Measurements from ENCODE around the gene KRT74. TPM values are rescaled to one million over a fixed set of nuclear protein-coding genes. Genes with fewer than 3 reads are reported as not detected.

Gene KRT74
- total RNA-seq, 2 experiments from 2014 or later, result not detected

DNA sequence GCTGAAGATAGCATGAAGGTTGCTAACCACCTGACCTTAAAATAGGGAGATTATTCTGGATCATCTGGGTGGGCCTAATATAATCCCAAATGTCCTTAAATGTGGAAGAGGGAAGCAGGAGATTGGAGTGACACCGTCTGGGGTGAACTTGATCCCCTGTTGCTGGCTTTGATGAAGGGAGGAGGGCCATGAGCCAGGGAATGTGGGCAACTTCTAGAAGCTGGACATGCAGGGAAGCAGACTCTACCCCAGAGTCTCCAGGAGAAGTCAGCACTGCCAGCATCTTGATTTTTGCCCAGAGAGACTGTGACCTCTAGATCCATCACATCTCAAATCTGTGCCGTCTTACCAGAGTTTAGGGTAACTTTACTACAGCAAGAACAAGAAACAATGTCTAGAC lies 44.2 kb downstream of the KRT74 start:
- DNase-seq, result no peak
- H3K9me3 Mint-ChIP-seq, result no peaks in the 10 kb centered on the region
- H3K36me3 Mint-ChIP-seq, result no peaks in the 10 kb centered on the region
- H3K4me3 Mint-ChIP-seq, result no peak overlapping the region
- H3K27ac Mint-ChIP-seq, result no peak overlapping the region
- H3K4me1 Mint-ChIP-seq, result peaks cover 6% of the 10 kb centered on the region
- no peaks in the 10 kb centered on the region for H3K27me3 Mint-ChIP-seq

GRCh38 chr12:52528641-52529143 lies 45.0 kb downstream of the KRT74 start:
- no peak overlapping the region for H3K4me3 Mint-ChIP-seq
- DNase-seq, result no peak
- H3K9me3 Mint-ChIP-seq, result no peaks in the 10 kb centered on the region
- no peak overlapping the region for H3K27ac Mint-ChIP-seq
- no peaks in the 10 kb centered on the region for H3K36me3 Mint-ChIP-seq
- peaks cover 1% of the 10 kb centered on the region for H3K27me3 Mint-ChIP-seq
- H3K4me1 Mint-ChIP-seq, result peaks cover 6% of the 10 kb centered on the region

- no peak overlapping the region for H3K27ac Mint-ChIP-seq
- no peaks in the 10 kb centered on the region for H3K36me3 Mint-ChIP-seq
- peaks cover 6% of the 10 kb centered on the region for H3K4me1 Mint-ChIP-seq
- peaks cover 4% of the 10 kb centered on the region for H3K27me3 Mint-ChIP-seq
- no peak for DNase-seq
- no peak overlapping the region for H3K4me3 Mint-ChIP-seq
- no peaks in the 10 kb centered on the region for H3K9me3 Mint-ChIP-seq
Measured at GRCh38 chr12:52527121-52527800, 46.4 kb downstream of the KRT74 start.

- no peak overlapping the region for H3K4me3 Mint-ChIP-seq
- H3K36me3 Mint-ChIP-seq, result no peaks in the 10 kb centered on the region
- H3K9me3 Mint-ChIP-seq, result no peaks in the 10 kb centered on the region
- peaks cover 6% of the 10 kb centered on the region for H3K4me1 Mint-ChIP-seq
- H3K27ac Mint-ChIP-seq, result no peak overlapping the region
- peaks cover 4% of the 10 kb centered on the region for H3K27me3 Mint-ChIP-seq
- no peak for DNase-seq
Measured at GRCh38 chr12:52526511-52526951, 47.1 kb downstream of the KRT74 start.

DNA sequence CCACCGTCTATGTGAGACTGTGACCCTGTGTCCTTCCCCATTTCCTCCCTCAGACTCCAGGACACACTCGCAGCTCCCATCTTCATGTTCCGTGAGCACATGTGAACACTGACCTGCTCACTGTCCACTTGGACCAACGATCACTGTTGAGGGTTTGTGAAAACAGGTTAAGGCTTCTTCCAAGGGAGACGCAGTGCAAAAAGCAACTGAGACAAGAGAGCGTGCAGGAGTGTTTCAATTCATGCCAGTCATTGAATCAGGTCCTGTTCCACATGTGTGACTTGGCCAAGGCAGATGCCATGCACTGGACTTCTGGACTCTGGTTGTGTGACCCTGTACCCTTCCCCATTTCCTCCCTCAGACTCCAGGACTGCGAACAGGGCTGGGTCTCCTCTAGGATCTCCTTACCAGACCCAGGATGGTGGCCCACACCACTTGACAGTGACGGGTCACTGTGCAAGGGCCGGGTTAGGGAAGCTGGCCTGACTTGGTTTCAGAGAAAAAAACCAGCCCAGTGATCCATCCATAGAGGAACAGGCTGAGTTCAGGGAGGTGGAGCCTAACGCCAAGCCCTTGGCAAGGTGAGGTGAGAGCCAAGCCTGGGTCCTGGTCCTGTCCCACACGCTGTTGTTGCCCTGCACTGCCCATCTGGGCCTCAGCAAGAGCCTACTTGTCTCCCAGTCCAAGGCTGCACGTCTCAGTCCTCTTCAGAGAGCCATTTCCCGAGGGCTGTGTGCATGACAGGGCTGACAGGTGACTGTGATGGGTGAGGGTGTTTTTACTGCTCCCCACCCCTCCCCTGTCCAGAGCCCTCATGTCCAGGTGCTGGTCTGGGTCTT lies 47.8 kb downstream of the KRT74 start:
- Mint-ChIP-seq H3K36me3 (no peaks in the 10 kb centered on the region), H3K27ac (no peak overlapping the region), H3K4me1 (peaks cover 6% of the 10 kb centered on the region), H3K27me3 (peaks cover 4% of the 10 kb centered on the region), H3K4me3 (no peak overlapping the region), H3K9me3 (no peaks in the 10 kb centered on the region)
- no peak for DNase-seq

DNA sequence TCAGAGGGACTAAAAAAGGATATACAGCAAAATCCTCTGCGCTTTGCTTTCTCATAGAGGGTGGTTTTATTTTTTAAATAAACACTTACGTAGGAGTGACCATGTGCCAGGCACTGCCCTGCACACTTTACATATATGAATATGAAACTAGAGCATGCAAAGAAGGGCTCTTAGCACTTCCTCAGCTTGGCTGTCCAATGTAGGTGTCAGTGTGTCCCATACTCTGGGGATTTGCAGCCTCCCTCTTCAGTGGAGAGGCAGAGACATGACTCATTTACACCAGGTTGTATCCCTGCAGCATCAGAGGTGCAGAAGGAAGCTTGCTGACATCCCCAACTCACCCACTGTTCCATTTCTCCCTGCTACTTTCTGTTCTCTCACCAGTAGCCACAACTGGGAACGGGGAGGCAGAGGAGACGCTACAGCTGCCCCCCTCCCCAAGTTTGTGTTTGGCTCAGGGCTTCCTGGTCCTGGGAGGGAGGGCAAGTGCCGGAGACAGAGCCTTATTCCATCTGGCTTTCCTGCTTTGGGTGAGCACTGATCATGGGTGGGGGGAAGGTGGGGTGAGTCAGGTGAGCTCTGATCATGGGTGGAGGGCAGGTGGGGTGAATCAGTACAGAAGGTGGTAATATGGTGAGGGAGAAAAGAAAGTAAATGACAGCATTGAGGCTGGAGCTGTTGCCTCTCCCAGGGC lies 48.6 kb downstream of the KRT74 start:
- H3K27ac Mint-ChIP-seq, result no peak overlapping the region
- no peaks in the 10 kb centered on the region for H3K36me3 Mint-ChIP-seq
- no peak for DNase-seq
- no peaks in the 10 kb centered on the region for H3K9me3 Mint-ChIP-seq
- H3K27me3 Mint-ChIP-seq, result peaks cover 4% of the 10 kb centered on the region
- peaks cover 6% of the 10 kb centered on the region for H3K4me1 Mint-ChIP-seq
- no peak overlapping the region for H3K4me3 Mint-ChIP-seq

- Mint-ChIP-seq H3K4me3 (no peak overlapping the region), H3K36me3 (no peaks in the 10 kb centered on the region), H3K4me1 (peaks cover 6% of the 10 kb centered on the region), H3K9me3 (no peaks in the 10 kb centered on the region), H3K27ac (no peak overlapping the region), H3K27me3 (peaks cover 4% of the 10 kb centered on the region)
- DNase-seq, result no peak
Measured at GRCh38 chr12:52524241-52524897, 49.3 kb downstream of the KRT74 start.

DNA sequence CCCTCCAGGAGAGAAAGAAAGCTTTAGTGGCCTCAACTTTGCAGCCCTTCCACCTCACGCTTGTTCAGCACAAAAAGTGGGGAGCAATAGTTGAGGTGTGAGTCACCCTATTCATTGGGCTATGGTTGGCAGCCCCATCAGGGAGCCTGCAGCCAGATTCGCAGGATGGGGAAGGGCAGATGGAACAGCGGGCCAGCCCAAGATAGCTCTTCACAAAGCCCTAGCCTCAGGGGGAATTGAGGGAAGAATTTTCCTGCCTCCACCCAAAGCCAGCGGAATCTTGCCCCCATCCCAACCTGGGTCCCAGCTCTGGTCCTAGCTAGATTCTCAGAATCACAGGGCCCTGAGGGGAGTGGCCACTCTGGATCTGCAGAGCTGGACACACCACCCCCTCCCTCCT lies 49.8 kb downstream of the KRT74 start:
- DNase-seq, result no peak
- no peaks in the 10 kb centered on the region for H3K9me3 Mint-ChIP-seq
- H3K4me3 Mint-ChIP-seq, result no peak overlapping the region
- peaks cover 4% of the 10 kb centered on the region for H3K27me3 Mint-ChIP-seq
- no peak overlapping the region for H3K27ac Mint-ChIP-seq
- H3K36me3 Mint-ChIP-seq, result no peaks in the 10 kb centered on the region
- H3K4me1 Mint-ChIP-seq, result peaks cover 6% of the 10 kb centered on the region

GRCh38 chr12:52522346-52523011 lies 51.2 kb downstream of the KRT74 start:
- Mint-ChIP-seq H3K4me3 (no peak overlapping the region), H3K27me3 (peaks cover 4% of the 10 kb centered on the region), H3K9me3 (no peaks in the 10 kb centered on the region), H3K4me1 (peaks cover 6% of the 10 kb centered on the region), H3K36me3 (no peaks in the 10 kb centered on the region), H3K27ac (no peak overlapping the region)
- DNase-seq, result no peak

- no peak for DNase-seq
- no peak overlapping the region for H3K4me3 Mint-ChIP-seq
- H3K27ac Mint-ChIP-seq, result no peak overlapping the region
- H3K36me3 Mint-ChIP-seq, result no peaks in the 10 kb centered on the region
- peaks cover 3% of the 10 kb centered on the region for H3K4me1 Mint-ChIP-seq
- no peaks in the 10 kb centered on the region for H3K9me3 Mint-ChIP-seq
- H3K27me3 Mint-ChIP-seq, result peaks cover 4% of the 10 kb centered on the region
Measured at GRCh38 chr12:52521568-52522266, 51.9 kb downstream of the KRT74 start.

DNA sequence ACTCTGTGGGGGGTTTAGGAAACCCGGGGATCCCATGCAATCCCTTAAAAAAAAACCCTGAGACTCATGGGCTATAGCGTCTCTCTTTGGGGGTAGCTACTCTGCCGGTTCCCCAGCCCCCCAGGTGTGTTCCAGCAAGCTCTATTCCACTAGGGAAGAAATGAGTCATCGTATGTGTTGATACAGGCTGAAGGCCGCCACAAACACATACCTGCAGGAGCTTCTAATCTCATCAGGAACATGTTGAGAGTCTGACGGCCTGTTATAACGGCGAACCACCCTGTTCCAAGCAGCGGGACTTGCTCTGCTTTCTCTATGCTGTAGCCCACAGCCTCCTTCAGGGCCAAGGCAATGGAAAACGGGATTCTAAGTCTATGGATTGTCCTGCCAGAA lies 52.5 kb downstream of the KRT74 start:
- Mint-ChIP-seq H3K4me3 (no peak overlapping the region), H3K27ac (no peak overlapping the region), H3K9me3 (no peaks in the 10 kb centered on the region), H3K36me3 (no peaks in the 10 kb centered on the region), H3K4me1 (no peaks in the 10 kb centered on the region), H3K27me3 (peaks cover 4% of the 10 kb centered on the region)
- DNase-seq, result no peak

DNA sequence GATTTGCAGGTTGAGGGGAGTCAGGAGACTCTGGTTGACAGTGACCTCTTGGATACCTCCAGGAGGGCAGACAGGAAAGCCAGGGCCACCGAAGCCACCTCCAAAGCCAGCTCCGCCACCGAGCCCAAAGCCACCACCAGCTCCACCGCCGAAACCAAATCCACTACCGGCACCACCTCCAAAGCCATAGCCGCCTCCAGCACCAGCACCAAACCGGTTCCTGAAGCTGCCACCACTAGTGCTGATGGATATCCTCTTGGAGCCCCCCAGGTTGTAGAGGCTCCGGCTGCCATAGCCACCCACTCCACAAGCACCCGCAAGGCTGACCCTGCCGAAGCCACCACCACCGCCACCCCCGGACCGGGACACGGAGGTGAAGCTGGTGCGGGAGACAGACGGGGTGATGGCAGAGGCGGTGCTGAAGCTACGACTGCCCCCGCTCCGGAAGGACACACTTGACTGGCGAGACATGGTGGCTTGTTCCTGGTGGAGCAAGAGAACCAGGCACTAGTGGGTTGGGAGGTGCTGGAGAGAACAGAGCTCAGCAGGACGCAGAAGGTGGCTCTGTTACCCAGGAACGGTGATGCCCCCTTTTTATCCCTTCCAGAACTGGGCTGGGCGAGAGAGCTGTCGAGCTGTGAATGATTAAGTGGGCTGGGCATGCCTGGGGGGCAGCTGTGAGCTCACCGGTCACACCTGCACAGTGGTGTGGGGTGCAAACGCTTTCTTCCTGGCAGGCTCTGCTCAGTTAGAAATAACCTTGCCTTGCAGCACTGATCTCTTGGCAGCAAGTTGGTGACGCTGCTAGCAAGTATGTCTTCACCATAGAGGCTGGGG lies 53.6 kb downstream of the KRT74 start, which contains the start of gene KRT5:
Gene KRT5 (minus strand): TSS at position 569 of the 837 bp plus-strand sequence. CDS start 98 bp downstream, at position 471.
- Mint-ChIP-seq H3K4me3 (no peak within 1 kb of the TSS), H3K36me3 (no peaks in the 10 kb centered on the region), H3K4me1 (no peaks in the 10 kb centered on the region), H3K27me3 (peaks cover 4% of the 10 kb centered on the region), H3K27ac (no peak within 1 kb of the TSS), H3K9me3 (no peaks in the 10 kb centered on the region)
- no peak for DNase-seq

DNA sequence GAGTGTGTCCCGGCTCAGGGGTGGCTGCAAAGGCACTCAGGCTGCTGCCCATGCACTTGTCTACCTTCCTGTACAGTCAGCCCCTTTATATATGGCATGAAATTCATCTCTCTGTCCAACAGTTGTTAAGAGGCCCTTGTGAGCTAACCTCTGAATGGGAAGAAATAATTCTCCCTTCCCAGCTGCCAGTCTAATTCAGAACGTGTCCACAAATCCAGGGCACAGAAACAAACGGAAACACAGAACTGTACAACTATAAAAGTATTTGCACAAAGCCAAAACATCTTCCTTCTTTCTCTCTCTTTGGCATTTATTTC lies 54.3 kb downstream of the KRT74 start:
- peaks cover 4% of the 10 kb centered on the region for H3K27me3 Mint-ChIP-seq

More for the DNA sequence above, 54.3 kb downstream of the KRT74 start:
- Mint-ChIP-seq H3K27ac (no peak overlapping the region), H3K9me3 (no peaks in the 10 kb centered on the region), H3K4me1 (no peaks in the 10 kb centered on the region), H3K4me3 (no peak overlapping the region), H3K36me3 (no peaks in the 10 kb centered on the region)
- DNase-seq, result no peak

Data from activated naive CD8-positive, alpha-beta T cell treated with anti-CD3 and anti-CD28 coated beads for 36 hours (primary cell).